ENCODE data around the gene FGF8. TPM values are rescaled to one million over a fixed set of nuclear protein-coding genes. Genes with fewer than 3 reads are reported as not detected.

The FGF8 gene
- polyA plus RNA-seq, 4 donors: 4.6 to 9.7 (median 7.3) TPM

GRCh38 chr10:101744267-101744666 lies 31.6 kb downstream of the FGF8 start:
- DNase-seq (ENCODE audit: low read depth in 4 of 4, low spot score in 3 of 4): no peak

- no peak for DNase-seq (ENCODE audit: low read depth in 4 of 4, low spot score in 3 of 4)
These were observed 34.0 kb downstream of the FGF8 start for GRCh38 chr10:101741938-101742337.

GRCh38 chr10:101736666-101737065 lies 39.2 kb downstream of the FGF8 start:
- no peak for DNase-seq (ENCODE audit: low read depth in 4 of 4, low spot score in 3 of 4)

- no peak for DNase-seq (ENCODE audit: low read depth in 4 of 4, low spot score in 3 of 4)
These were observed 43.8 kb downstream of the FGF8 start for GRCh38 chr10:101732096-101732495.

GRCh38 chr10:101726115-101726387 lies 49.9 kb downstream of the FGF8 start:
- no peak for DNase-seq (ENCODE audit: low read depth in 4 of 4, low spot score in 3 of 4)

GRCh38 chr10:101725296-101726114 lies 50.4 kb downstream of the FGF8 start:
- no peak for DNase-seq (ENCODE audit: low read depth in 4 of 4, low spot score in 3 of 4)

GRCh38 chr10:101724446-101724845 lies 51.5 kb downstream of the FGF8 start:
- no peak for DNase-seq (ENCODE audit: low read depth in 4 of 4, low spot score in 3 of 4)

GRCh38 chr10:101723176-101723575 lies 52.7 kb downstream of the FGF8 start:
- no peak for DNase-seq (ENCODE audit: low read depth in 4 of 4, low spot score in 3 of 4)

GRCh38 chr10:101721806-101722205 lies 54.1 kb downstream of the FGF8 start:
- no peak for DNase-seq (ENCODE audit: low read depth in 4 of 4, low spot score in 3 of 4)

- no peak for DNase-seq (ENCODE audit: low read depth in 4 of 4, low spot score in 3 of 4)
These were observed 55.2 kb downstream of the FGF8 start for GRCh38 chr10:101720606-101721230.

Other genes with a start within 250 kb of the FGF8 start
- 10 to 100 TPM; 25.1 to 43.3 (median 33.3) TPM for gene POLL, start 187.9 kb downstream of the FGF8 start, polyA plus RNA-seq (ENCODE audit: insufficient read length in 4 of 4)
- 10 to 100 TPM; 23.1 to 43.6 (median 41.8) TPM for gene DPCD, start 187.8 kb downstream of the FGF8 start, polyA plus RNA-seq (ENCODE audit: insufficient read length in 4 of 4)
- 10 to 100 TPM; 39.1 to 55.6 (median 53.8) TPM for gene FBXW4, start 80.9 kb downstream of the FGF8 start, polyA plus RNA-seq (ENCODE audit: insufficient read length in 4 of 4)
- 10 to 100 TPM; 51.1 to 64.8 (median 55.1) TPM for gene NPM3, start 7.3 kb upstream of the FGF8 start, polyA plus RNA-seq (ENCODE audit: insufficient read length in 4 of 4)
- 100 to 1,000 TPM; 128 to 211 (median 159) TPM for gene OGA, start 42.3 kb upstream of the FGF8 start, polyA plus RNA-seq (ENCODE audit: insufficient read length in 4 of 4)
- 1 to 10 TPM; 3.3 to 7.9 (median 5.3) TPM for gene KCNIP2, start 67.7 kb upstream of the FGF8 start, polyA plus RNA-seq (ENCODE audit: insufficient read length in 4 of 4)

Measured in left renal pelvis (tissue), 4 donors.